HEK293 (cell line): ENCODE data around the gene SEMA4C.
A peak's percentile ranks its signal among the peaks of the same experiment; 100 is the strongest.

Experiments
- CTCF ChIA-PET: fragments of 350-600 bp; formaldehyde crosslinking; extraction: SDS; loops from one replicate; lab custom pipeline; 2021; ENCODE audit warnings: antibody characterized with exemption; lab: Yijun Ruan, JAX
- POLR2A ChIA-PET: fragments of 300-600 bp; formaldehyde crosslinking; extraction: SDS; loops from one replicate; lab custom pipeline; 2020; ENCODE audit warnings: antibody characterized with exemption, inconsistent platforms; lab: Yijun Ruan, JAX
- H3K27ac ChIP-seq: fragments of 200-500 bp; sonication (Bioruptor generic); 2 replicates; pipeline ENCODE4 v1.5.1; 2014; ENCODE audit warnings: low read depth, low read length, control low read depth, inconsistent platforms; ENCODE audit errors: extremely low read depth
- H3K36me3 ChIP-seq, 2 experiments: fragments of 200-500 bp in 1 of 2; sonication (Bioruptor generic) in 1 of 2; 1 replicate in 1 of 2; 2 replicates in 1 of 2; pipeline ENCODE4 v1.5.1; 2014 to 2017; ENCODE audit warnings: inconsistent platforms in 2 of 2, low read length in 2 of 2; ENCODE audit not compliant: control insufficient read depth in 2 of 2, insufficient read depth in 1 of 2
- H3K4me1 ChIP-seq: fragments of 200-500 bp; sonication (Bioruptor generic); 2 replicates; pipeline ENCODE4 v1.5.1; 2014; ENCODE audit warnings: mild to moderate bottlenecking, low read length, inconsistent platforms; ENCODE audit not compliant: control insufficient read depth, insufficient read depth
- H3K4me3 ChIP-seq: 2 replicates; pipeline ENCODE4 v1.5.1; 2011; ENCODE audit warnings: low read depth, mild to moderate bottlenecking, control low read depth, low read length, moderate library complexity
- H3K9me3 ChIP-seq: fragments of 200-500 bp; sonication (Bioruptor generic); 2 replicates; pipeline ENCODE4 v1.5.1; 2014; ENCODE audit warnings: low read depth, low read length, inconsistent platforms; ENCODE audit not compliant: control insufficient read depth, insufficient read depth
- BCL11B ChIP-seq: fragments of 450-650 bp; formaldehyde crosslinking; IDR thresholded peaks from 2 replicates; pipeline ENCODE4 v1.5.1; 2016; ENCODE audit warnings: low read depth, missing biosample characterization, missing genetic modification characterization
- EGR2 ChIP-seq: fragments of 450-650 bp; formaldehyde crosslinking; IDR thresholded peaks from 2 replicates; pipeline ENCODE4 v1.5.1; 2016; ENCODE audit warnings: low read depth, missing biosample characterization, missing genetic modification characterization
- KLF1 ChIP-seq: fragments of 450-650 bp; formaldehyde crosslinking; IDR thresholded peaks from 2 replicates; pipeline ENCODE4 v1.5.1; 2016; ENCODE audit warnings: missing biosample characterization, missing genetic modification characterization
- SCRT1 ChIP-seq: fragments of 450-650 bp; formaldehyde crosslinking; IDR thresholded peaks from 2 replicates; pipeline ENCODE4 v1.5.1; 2016; ENCODE audit warnings: missing biosample characterization, missing genetic modification characterization, borderline replicate concordance
- SCRT2 ChIP-seq: fragments of 450-650 bp; formaldehyde crosslinking; IDR thresholded peaks from 2 replicates; pipeline ENCODE4 v1.5.1; 2016; ENCODE audit warnings: missing biosample characterization, missing genetic modification characterization
- SP3 ChIP-seq: fragments of 450-650 bp; formaldehyde crosslinking; IDR thresholded peaks from 2 replicates; pipeline ENCODE4 v1.5.1; 2016; ENCODE audit warnings: missing biosample characterization, missing genetic modification characterization
- SP7 ChIP-seq: fragments of 450-650 bp; formaldehyde crosslinking; IDR thresholded peaks from 2 replicates; pipeline ENCODE4 v1.5.1; 2016; ENCODE audit warnings: missing biosample characterization, missing genetic modification characterization
- ZBTB17 ChIP-seq: fragments of 450-650 bp; formaldehyde crosslinking; IDR thresholded peaks from 2 replicates; pipeline ENCODE4 v1.5.1; 2016; ENCODE audit warnings: missing biosample characterization, missing genetic modification characterization
- ZFHX2 ChIP-seq: fragments of 450-650 bp; formaldehyde crosslinking; conservative IDR thresholded peaks from 2 replicates; pipeline ENCODE4 v1.5.1; 2016; ENCODE audit warnings: missing biosample characterization, missing genetic modification characterization
- ZNF132 ChIP-seq: fragments of 450-650 bp; formaldehyde crosslinking; IDR thresholded peaks from 2 replicates; pipeline ENCODE4 v1.5.1; 2017; ENCODE audit warnings: missing biosample characterization, missing genetic modification characterization, borderline replicate concordance
- ZNF169 ChIP-seq: fragments of 450-650 bp; formaldehyde crosslinking; IDR thresholded peaks from 2 replicates; pipeline ENCODE4 v1.5.1; 2016; ENCODE audit warnings: missing biosample characterization, missing genetic modification characterization
- ZNF324 ChIP-seq: fragments of 450-650 bp; formaldehyde crosslinking; IDR thresholded peaks from 2 replicates; pipeline ENCODE4 v1.5.1; 2016; ENCODE audit warnings: missing biosample characterization, missing genetic modification characterization
- ZNF37A ChIP-seq: fragments of 450-650 bp; IDR thresholded peaks from 2 replicates; pipeline ENCODE4 v1.5.1; 2018; ENCODE audit warnings: missing biosample characterization, missing genetic modification characterization
- ZNF426 ChIP-seq: fragments of 450-650 bp; formaldehyde crosslinking; IDR thresholded peaks from 2 replicates; pipeline ENCODE4 v1.5.1; 2017; ENCODE audit warnings: missing biosample characterization, missing genetic modification characterization, mild to moderate bottlenecking, inconsistent platforms, moderate library complexity
- ZNF518A ChIP-seq: fragments of 450-650 bp; formaldehyde crosslinking; conservative IDR thresholded peaks from 2 replicates; pipeline ENCODE4 v1.5.1; 2016; ENCODE audit warnings: low read depth, missing biosample characterization, missing genetic modification characterization
- ZNF548 ChIP-seq: fragments of 450-650 bp; formaldehyde crosslinking; IDR thresholded peaks from 2 replicates; pipeline ENCODE4 v1.5.1; 2016; ENCODE audit warnings: missing biosample characterization, missing genetic modification characterization
- ZNF585B ChIP-seq: fragments of 450-650 bp; formaldehyde crosslinking; IDR thresholded peaks from 2 replicates; pipeline ENCODE4 v1.5.1; 2016; ENCODE audit warnings: missing biosample characterization, missing genetic modification characterization
- ZNF624 ChIP-seq: fragments of 450-650 bp; formaldehyde crosslinking; IDR thresholded peaks from 2 replicates; pipeline ENCODE4 v1.5.1; 2017; ENCODE audit warnings: missing biosample characterization, missing genetic modification characterization
- ZNF704 ChIP-seq: fragments of 450-650 bp; formaldehyde crosslinking; IDR thresholded peaks from 2 replicates; pipeline ENCODE4 v1.5.1; 2016; ENCODE audit warnings: missing biosample characterization, missing genetic modification characterization
- TF ChIP-seq, protein P1 (sequence below): fragments of 450-650 bp; formaldehyde crosslinking; optimal IDR thresholded peaks from 2 replicates; pipeline ENCODE3; 2016; ENCODE audit warnings: missing biosample characterization, mild to moderate bottlenecking, missing genetic modification characterization

The SEMA4C gene

GRCh38 chr2:96898641-96899412 lies 28.9 kb upstream of the SEMA4C start (continued):
- TF ChIP-seq ZNF548 (no peak), ZNF704 (no peak), ZNF518A (tag by site-specific recombination) (no peak), EGR2 (peak; percentile 21; the same call in 1 of the 2 replicates), ZNF585B (tag by site-specific recombination) (no peak), SCRT1 (tag by site-specific recombination) (no peak), ZNF37A (tag by site-specific recombination) (no peak), ZNF324 (tag by site-specific recombination) (no peak)
- TF ChIP-seq, protein P1, sequence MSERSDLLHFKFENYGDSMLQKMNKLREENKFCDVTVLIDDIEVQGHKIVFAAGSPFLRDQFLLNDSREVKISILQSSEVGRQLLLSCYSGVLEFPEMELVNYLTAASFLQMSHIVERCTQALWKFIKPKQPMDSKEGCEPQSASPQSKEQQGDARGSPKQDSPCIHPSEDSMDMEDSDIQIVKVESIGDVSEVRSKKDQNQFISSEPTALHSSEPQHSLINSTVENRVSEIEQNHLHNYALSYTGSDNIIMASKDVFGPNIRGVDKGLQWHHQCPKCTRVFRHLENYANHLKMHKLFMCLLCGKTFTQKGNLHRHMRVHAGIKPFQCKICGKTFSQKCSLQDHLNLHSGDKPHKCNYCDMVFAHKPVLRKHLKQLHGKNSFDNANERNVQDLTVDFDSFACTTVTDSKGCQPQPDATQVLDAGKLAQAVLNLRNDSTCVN (tag by site-specific recombination), result no peak

DNA sequence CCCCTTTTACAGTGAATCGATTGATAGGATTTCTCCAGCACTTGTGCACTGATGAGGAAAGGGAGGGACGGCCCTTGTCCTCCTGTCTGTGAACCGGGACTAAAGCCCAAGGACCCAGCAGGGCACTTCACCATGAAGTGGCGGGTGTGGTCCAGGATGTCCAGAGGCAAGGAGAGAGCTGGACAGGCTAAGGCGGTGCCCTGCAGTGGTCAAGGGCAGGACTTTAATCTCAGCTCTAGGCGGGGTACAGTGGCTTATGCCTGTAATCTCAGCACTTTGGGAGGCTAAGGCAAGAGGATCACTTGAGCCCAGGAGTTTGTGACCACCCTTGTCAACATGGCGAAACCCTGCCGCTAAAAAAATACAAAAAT lies 28.2 kb upstream of the SEMA4C start:
- POLR2A ChIA-PET, result no interaction called here
- no peak for TF ChIP-seq ZNF624 (tag by site-specific recombination)
- no peak for TF ChIP-seq ZNF585B (tag by site-specific recombination)
- no peak for TF ChIP-seq ZNF169
- TF ChIP-seq KLF1 (tag by site-specific recombination), result no peak
- TF ChIP-seq ZNF132 (tag by site-specific recombination), result no peak
- no peak for TF ChIP-seq SP7 (tag by site-specific recombination)

DNA sequence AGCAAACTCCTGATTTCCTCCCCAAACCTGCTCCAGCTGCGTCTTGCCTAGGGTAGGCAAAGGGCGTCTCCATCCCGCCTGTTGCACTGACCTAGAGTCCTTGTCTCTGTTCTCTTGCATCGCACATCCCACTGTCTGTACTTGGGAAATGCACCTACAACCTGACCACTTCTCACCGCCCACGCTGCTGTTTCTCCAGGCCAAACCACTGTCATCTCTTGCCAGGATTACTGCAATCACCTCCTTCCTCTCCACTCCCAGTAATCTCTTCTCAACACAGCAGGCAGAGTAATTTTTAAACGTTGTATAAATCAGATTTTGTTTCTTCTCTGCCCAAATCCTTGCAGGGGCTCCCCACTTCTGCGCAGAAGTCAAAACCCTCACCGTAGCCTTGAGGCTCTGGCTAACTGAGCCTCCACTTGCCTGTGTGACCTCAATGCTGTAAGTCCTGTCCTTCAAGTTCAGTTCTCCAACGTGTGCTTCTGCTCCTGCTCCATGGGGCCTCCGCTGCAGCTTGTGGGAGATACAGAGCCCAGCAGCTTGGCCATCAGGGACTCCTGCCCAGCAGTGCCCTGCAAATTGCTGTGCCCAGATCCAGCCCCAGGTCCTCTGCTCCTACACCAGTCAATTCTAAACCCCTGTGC lies 27.7 kb upstream of the SEMA4C start:
- Histone ChIP-seq H3K4me3 (no peak overlapping the region), H3K36me3 (no peaks in the 10 kb centered on the region), H3K9me3 (no peaks in the 10 kb centered on the region), H3K27ac (no peak overlapping the region), H3K4me1 (no peaks in the 10 kb centered on the region)
- POLR2A ChIA-PET, result no interaction called here
- CTCF ChIA-PET, result no interaction called here
- TF ChIP-seq BCL11B, result no peak
- peak; percentile 82 for TF ChIP-seq ZFHX2 (tag by site-specific recombination)
- TF ChIP-seq SCRT2 (tag by site-specific recombination), result peak; percentile 33; the same call in 1 of the 2 replicates
- peak; percentile 74 for TF ChIP-seq EGR2
- TF ChIP-seq ZBTB17 (tag by site-specific recombination), result no peak
- TF ChIP-seq ZNF426 (tag by site-specific recombination), result no peak
- no peak for TF ChIP-seq ZNF169
- TF ChIP-seq SP3 (tag by site-specific recombination), result no peak

More for the DNA sequence above, 28.2 kb upstream of the SEMA4C start:
- Histone ChIP-seq H3K36me3 (no peaks in the 10 kb centered on the region), H3K9me3 (no peaks in the 10 kb centered on the region), H3K4me3 (no peak overlapping the region), H3K4me1 (no peaks in the 10 kb centered on the region), H3K27ac (no peak overlapping the region)
- CTCF ChIA-PET, result no interaction called here
